Caki2 (cell line): Measurements from ENCODE around the gene NRAS. TPM values are rescaled to one million over a fixed set of nuclear protein-coding genes. Genes with fewer than 3 reads are reported as not detected.

Source experiments
- total RNA-seq: library from RNA; depleted of rRNA; stranded (reverse); fragments of >200 nt; shearing (Covaris generic); gene quantifications from 2 replicates; pipeline ENCODE4 v1.2.3, GENCODE V29; 2014; ENCODE audit warnings: low replicate concordance; rRNA removed

Gene NRAS
- total RNA-seq, 1 experiment from 2014 or later = 56.0 TPM

Other genes starting within 250 kb of the NRAS start
- 7.9 and 10.7 TPM in 2 replicates for gene TRIM33, start 205.6 kb downstream of the NRAS start, total RNA-seq
- gene BCAS2, start 135.2 kb downstream of the NRAS start, total RNA-seq = 13.3 and 17.8 TPM in 2 replicates
- 0.26 and 0.84 TPM in 2 replicates for gene DENND2C, start 46.7 kb downstream of the NRAS start, total RNA-seq
- not detected in 2 replicates for gene AMPD1, start 21.2 kb downstream of the NRAS start, total RNA-seq
- 112 and 120 TPM in 2 replicates for gene CSDE1, start 41.2 kb upstream of the NRAS start, total RNA-seq
- 23.2 and 89.6 TPM in 2 replicates for gene SIKE1, start 63.9 kb upstream of the NRAS start, total RNA-seq
- gene SYCP1, start 138.1 kb upstream of the NRAS start, total RNA-seq = not detected in 2 replicates